Heart left ventricle (tissue), 16 donors: ENCODE measurements around the gene SLC5A12. TPM values are rescaled to one million over a fixed set of nuclear protein-coding genes. Genes with fewer than 3 reads are reported as not detected.

Source experiments
- ATAC-seq, 4 donors: fragments of 200-7000 bp; cut with Tn5 transposase; one replicate each; pipeline ENCODE4 v1.9.1; 2020 to 2022; ENCODE audit warnings: moderate library complexity in 4 of 4, mild to moderate bottlenecking in 3 of 4, moderate number of reproducible peaks in 1 of 4
- DNase-seq, 5 donors: peaks; one replicate each; pipeline ENCODE4 v3.0.0-alpha.2; 2020
- H3K27ac ChIP-seq, 12 donors: fragments of 200-600 bp; sonication (generic) in 4 of 12; one replicate each; pipeline versions ENCODE4 v1.5.0 to v1.8.0; 2016 to 2022; ENCODE audit warnings: mild to moderate bottlenecking in 2 of 12
- H3K27me3 ChIP-seq, 9 donors: fragments of 200-600 bp; sonication (generic) in 2 of 9; one replicate each; pipeline versions ENCODE4 v1.5.1 to v1.8.0; 2016 to 2022; ENCODE audit warnings: mild to moderate bottlenecking in 3 of 9
- H3K36me3 ChIP-seq, 9 donors: fragments of 200-600 bp; sonication (generic) in 2 of 9; one replicate each; pipeline versions ENCODE4 v1.5.0 to v1.8.0; 2018 to 2022; ENCODE audit warnings: mild to moderate bottlenecking in 2 of 9
- H3K4me1 ChIP-seq, 12 donors: fragments of 200-600 bp; sonication (generic) in 4 of 12; one replicate each; pipeline versions ENCODE4 v1.5.0 to v1.8.0; 2016 to 2022; ENCODE audit warnings: mild to moderate bottlenecking in 3 of 12
- H3K4me3 ChIP-seq, 12 donors: fragments of 200-600 bp; sonication (generic) in 4 of 12; one replicate each; pipeline versions ENCODE4 v1.5.0 to v1.8.0; 2017 to 2022; ENCODE audit warnings: mild to moderate bottlenecking in 9 of 12, moderate library complexity in 4 of 12
- H3K9me3 ChIP-seq, 12 donors: fragments of 200-600 bp; sonication (generic) in 4 of 12; one replicate each; pipeline versions ENCODE4 v1.5.0 to v1.8.0; 2016 to 2022; ENCODE audit warnings: mild to moderate bottlenecking in 1 of 12
- CTCF ChIP-seq, 12 donors: fragments of 200-600 bp; sonication (generic) in 4 of 12; IDR thresholded peaks; one replicate each; pipeline versions ENCODE4 v1.5.0 to v1.8.0; 2018 to 2022; ENCODE audit warnings: antibody characterized with exemption in 12 of 12, mild to moderate bottlenecking in 5 of 12
- POLR2A ChIP-seq, 2 donors: fragments of 450-650 bp; IDR thresholded peaks; one replicate each; pipeline ENCODE4 v1.6.1; 2017; ENCODE audit warnings: antibody characterized with exemption in 2 of 2, mild to moderate bottlenecking in 2 of 2, moderate library complexity in 2 of 2
- WGBS, 4 donors: extraction: QIAGEN DNeasy Blood & Tissue Kit in 2 of 4; methylation state at CpG; one replicate each; pipeline versions ENCODE4 v1.1.5 to v1.1.7; 2013 to 2018; 5-methylcytosine and 5-hydroxymethylcytosine counted together
- intact Hi-C, 10 donors: fragments of 100-400 bp; cut with DNase I; formaldehyde crosslinking; loops; one replicate each; pipeline versions ENCODE4 v1.11.1 to v1.14.2; 2022
- polyA plus RNA-seq, 2 donors: library from polyadenylated mRNA; stranded (reverse); fragments of 200-250 nt; gene quantifications; one replicate each; pipeline ENCODE4 v1.2.3, GENCODE V29; 2013
- total RNA-seq, 9 donors: library from RNA; depleted of rRNA in 2 of 9; stranded (reverse); fragments of >200 nt in 2 of 9; fragmentation: NEBNext Ultra II Directional in 3 of 9; extraction: Animal tissue kit (Norgen Biotek cat#: 25700) in 3 of 9; gene quantifications; one replicate each; pipeline versions ENCODE4 v1.1.0 to v1.2.4, GENCODE V29; 2016 to 2023
- donor health status: ischemic (EF 13 %, LVEDD 7.1; RV severe dilation, severe dysfunction).
- donor health status: healthy with polysubstance abuse.
- donor health status: DM: no; HTN: yes; CAD: no.
- donor health status: DM: no; HTN: no; CAD: no.
- donor health status: ischemic (EF 25% LVEDD 6.9; RV normal size, moderate dysfunction).
- donor health status: ischemic (EF 25% LVEDD 5.7; RV mildly dilated, moderate dysfunction).
- donor health status: healthy.
- donor health status: DM: yes; HTN: yes; CAD: no.
- donor health status: ischemic (EF 35%, LVEDD 5.7; RV mildly dilated, moderate dysfunction).
- donor health status: nonischemic (EF 11% LVEDD 7.7; RV severe dilation, severe dysfunction).
- donor health status: DM: yes; HTN: yes; CAD: no.
- donor health status: PGD.
- donor health status: ischemic (EF 29% LVEDD 5.4; RV normal size, mild dysfunction).
- donor health status: nonischemic (EF 23%, LVEDD 6.1; RV moderate dilation, normal function).

Gene SLC5A12
- total and polyA plus RNA-seq, 11 donors, result 0.11 TPM; not detected in 10

GRCh38 chr11:26700574-26701235 lies 21.2 kb downstream of the SLC5A12 start:
- Histone ChIP-seq H3K27me3 (no peaks in the 10 kb centered on the region), H3K27ac (no peak overlapping the region), H3K36me3 (no peaks in the 10 kb centered on the region), H3K9me3 (no peaks in the 10 kb centered on the region), H3K4me1 (no peaks in the 10 kb centered on the region), H3K4me3 (no peak overlapping the region)
- no peak for TF ChIP-seq CTCF (IDR thresholded peaks at IDR 0.05)
- no peak for TF ChIP-seq POLR2A (IDR thresholded peaks at IDR 0.05)
- WGBS, 4 donors, result 56 to 73% (median 70%) methylated on average over 3 of the region's 3 CpGs
- DNase-seq (no peak), ATAC-seq (no peak)
- intact Hi-C loops, result no loop called here

- ATAC-seq, result no peak
- H3K27ac ChIP-seq, result no peak overlapping the region
- TF ChIP-seq POLR2A (IDR thresholded peaks at IDR 0.05), result no peak
- intact Hi-C loops, result no loop called here
- H3K9me3 ChIP-seq, result no peaks in the 10 kb centered on the region
- no peaks in the 10 kb centered on the region for H3K36me3 ChIP-seq
- DNase-seq, result no peak
- 78 to 89% (median 83%) methylated on average over 2 of the region's 2 CpGs for WGBS, 4 donors
- H3K4me3 ChIP-seq, result no peak overlapping the region
- H3K4me1 ChIP-seq, result no peaks in the 10 kb centered on the region
- H3K27me3 ChIP-seq, result no peaks in the 10 kb centered on the region
Observed at GRCh38 chr11:26698224-26698623, 23.6 kb downstream of the SLC5A12 start.

GRCh38 chr11:26696330-26696729 lies 25.5 kb downstream of the SLC5A12 start:
- Histone ChIP-seq H3K9me3 (no peaks in the 10 kb centered on the region), H3K4me3 (no peak overlapping the region), H3K27ac (no peak overlapping the region), H3K36me3 (no peaks in the 10 kb centered on the region), H3K27me3 (no peaks in the 10 kb centered on the region), H3K4me1 (no peaks in the 10 kb centered on the region)
- intact Hi-C loops, result no loop called here
- ATAC-seq (no peak), DNase-seq (no peak)
- WGBS, 4 donors, result 80 to 90% (median 86%) methylated on average over 3 of the region's 3 CpGs
- TF ChIP-seq CTCF (IDR thresholded peaks at IDR 0.05) (no peak), POLR2A (IDR thresholded peaks at IDR 0.05) (no peak)

GRCh38 chr11:26688701-26689100 lies 33.2 kb downstream of the SLC5A12 start:
- no peak for DNase-seq
- TF ChIP-seq POLR2A (IDR thresholded peaks at IDR 0.05) (no peak), CTCF (IDR thresholded peaks at IDR 0.05) (no peak)
- no peaks in the 10 kb centered on the region for H3K4me1 ChIP-seq
- H3K36me3 ChIP-seq, result no peaks in the 10 kb centered on the region
- no peaks in the 10 kb centered on the region for H3K9me3 ChIP-seq
- 85 to 88% (median 87%) methylated on average over 4 of the region's 4 CpGs for WGBS, 4 donors
- H3K27ac ChIP-seq, result no peak overlapping the region
- no peaks in the 10 kb centered on the region for H3K27me3 ChIP-seq
- no peak overlapping the region for H3K4me3 ChIP-seq
- intact Hi-C loops, result no loop called here
- no peak for ATAC-seq

GRCh38 chr11:26687351-26687750 lies 34.5 kb downstream of the SLC5A12 start:
- H3K36me3 ChIP-seq, result no peaks in the 10 kb centered on the region
- H3K9me3 ChIP-seq, result no peaks in the 10 kb centered on the region
- DNase-seq (no peak), ATAC-seq (no peak)
- TF ChIP-seq CTCF (IDR thresholded peaks at IDR 0.05), result no peak
- H3K27ac ChIP-seq, result no peak overlapping the region
- no peaks in the 10 kb centered on the region for H3K4me1 ChIP-seq
- no peaks in the 10 kb centered on the region for H3K27me3 ChIP-seq
- H3K4me3 ChIP-seq, result no peak overlapping the region
- WGBS, 4 donors, result 82 to 87% (median 83%) methylated on average over 1 of the region's 1 CpG
- intact Hi-C loops, result no loop called here
